BE2C (cell line): Measurements from ENCODE around the gene OSBPL8. TPM values are rescaled to one million over a fixed set of nuclear protein-coding genes. Genes with fewer than 3 reads are reported as not detected.

Experiments used
- DNase-seq: peaks from one replicate; pipeline ENCODE4 v3.0.0-alpha.2; 2020
- H3K27me3 ChIP-seq: fragments of 250-450 bp; sonication (Bioruptor Pico); 2 replicates; pipeline ENCODE4 v1.5.1; 2020; ENCODE audit warnings: mild to moderate bottlenecking
- H3K36me3 ChIP-seq: fragments of 250-450 bp; sonication (Bioruptor Pico); 2 replicates; pipeline ENCODE4 v1.5.1; 2020; ENCODE audit warnings: mild to moderate bottlenecking
- H3K4me1 ChIP-seq: fragments of 250-450 bp; sonication (Bioruptor Pico); 2 replicates; pipeline ENCODE4 v1.5.1; 2020
- H3K4me3 ChIP-seq: 2 replicates; pipeline ENCODE4 v1.5.1; 2011; ENCODE audit warnings: low read depth, low read length
- H3K9me3 ChIP-seq: fragments of 250-450 bp; sonication (Bioruptor Pico); 2 replicates; pipeline ENCODE4 v1.5.1; 2020
- CTCF ChIP-seq: IDR thresholded peaks from 2 replicates; pipeline ENCODE4 v1.5.1; 2012; ENCODE audit warnings: mild to moderate bottlenecking, low read depth, low read length
- polyA plus RNA-seq: library from polyadenylated mRNA; unstranded; fragments of >200 nt; gene quantifications from one replicate; pipeline ENCODE4 v1.2.1, GENCODE V29; 2012; ENCODE audit warnings: low read depth, missing spikeins; ENCODE audit not compliant: insufficient read length, insufficient read depth

Gene OSBPL8
- 15.2 TPM for polyA plus RNA-seq

- no peaks in the 10 kb centered on the region for H3K9me3 ChIP-seq
- peak; percentile 97 for DNase-seq
- H3K4me1 ChIP-seq, result peaks cover 6% of the 10 kb centered on the region; the same call in 1 of the 2 replicates
- peak within 1 kb of the TSS; percentile 95 for H3K4me3 ChIP-seq
- peak; percentile 22; the same call in 1 of the 2 replicates for TF ChIP-seq CTCF
- no peaks in the 10 kb centered on the region for H3K36me3 ChIP-seq
- no peaks in the 10 kb centered on the region for H3K27me3 ChIP-seq
Measured at GRCh38 chr12:76559400-76560085, at the start of gene OSBPL8. TSS of gene OSBPL8 (minus strand) at chr12:76559771. CDS start at chr12:76487551, 72,220 bp downstream.

- Histone ChIP-seq H3K4me3 (no peak overlapping the region), H3K27me3 (no peaks in the 10 kb centered on the region; the same call in 1 of the 2 replicates), H3K4me1 (no peaks in the 10 kb centered on the region), H3K36me3 (no peaks in the 10 kb centered on the region), H3K9me3 (no peaks in the 10 kb centered on the region)
- DNase-seq, result no peak
- TF ChIP-seq CTCF, result no peak
Measured at GRCh38 chr12:76608070-76608469, 48.5 kb upstream of the OSBPL8 start.

- Histone ChIP-seq H3K36me3 (no peaks in the 10 kb centered on the region), H3K4me3 (no peak overlapping the region), H3K4me1 (no peaks in the 10 kb centered on the region), H3K9me3 (no peaks in the 10 kb centered on the region), H3K27me3 (no peaks in the 10 kb centered on the region)
- no peak for DNase-seq
- TF ChIP-seq CTCF, result no peak
Measured at GRCh38 chr12:76595056-76595455, 35.5 kb upstream of the OSBPL8 start.

GRCh38 chr12:76591476-76591875 lies 31.9 kb upstream of the OSBPL8 start:
- no peaks in the 10 kb centered on the region for H3K4me1 ChIP-seq

GRCh38 chr12:76590131-76590530 lies 30.6 kb upstream of the OSBPL8 start:
- no peak for TF ChIP-seq CTCF
- no peaks in the 10 kb centered on the region for H3K27me3 ChIP-seq

More at GRCh38 chr12:76591476-76591875, 31.9 kb upstream of the OSBPL8 start:
- DNase-seq, result no peak
- H3K27me3 ChIP-seq, result no peaks in the 10 kb centered on the region
- TF ChIP-seq CTCF, result no peak
- H3K36me3 ChIP-seq, result no peaks in the 10 kb centered on the region
- no peak overlapping the region for H3K4me3 ChIP-seq
- H3K9me3 ChIP-seq, result no peaks in the 10 kb centered on the region

GRCh38 chr12:76588881-76589565 lies 29.5 kb upstream of the OSBPL8 start:
- Histone ChIP-seq H3K27me3 (no peaks in the 10 kb centered on the region), H3K4me1 (no peaks in the 10 kb centered on the region), H3K9me3 (no peaks in the 10 kb centered on the region), H3K36me3 (no peaks in the 10 kb centered on the region), H3K4me3 (no peak overlapping the region)
- no peak for TF ChIP-seq CTCF
- DNase-seq, result no peak

More at GRCh38 chr12:76590131-76590530, 30.6 kb upstream of the OSBPL8 start:
- Histone ChIP-seq H3K36me3 (no peaks in the 10 kb centered on the region), H3K4me3 (no peak overlapping the region), H3K9me3 (no peaks in the 10 kb centered on the region), H3K4me1 (no peaks in the 10 kb centered on the region)
- no peak for DNase-seq
